Retinal pigment epithelial cell (primary cell): ENCODE data around the gene FTO.

Experiments
- DNase-seq: peaks from one replicate; pipeline ENCODE4 v3.0.0-alpha.2; 2010; ENCODE audit warnings: low read depth
- H3K4me3 ChIP-seq: 2 replicates; pipeline ENCODE4 v1.5.1; 2011; ENCODE audit warnings: mild to moderate bottlenecking, low read length, control low read depth, moderate library complexity
- CTCF ChIP-seq: conservative IDR thresholded peaks from 2 replicates; pipeline ENCODE4 v1.5.1; 2011; ENCODE audit warnings: low read depth, low read length, control low read depth, inconsistent platforms

Gene FTO

GRCh38 chr16:53980675-53981074, 276.7 kb downstream of the FTO start:
- DNase-seq: no peak
- TF ChIP-seq CTCF: no peak
- H3K4me3 ChIP-seq: no peak overlapping the region

GRCh38 chr16:53982631-53983042, 278.7 kb downstream of the FTO start:
- no peak for TF ChIP-seq CTCF
- DNase-seq: no peak
- H3K4me3 ChIP-seq: no peak overlapping the region

DNA sequence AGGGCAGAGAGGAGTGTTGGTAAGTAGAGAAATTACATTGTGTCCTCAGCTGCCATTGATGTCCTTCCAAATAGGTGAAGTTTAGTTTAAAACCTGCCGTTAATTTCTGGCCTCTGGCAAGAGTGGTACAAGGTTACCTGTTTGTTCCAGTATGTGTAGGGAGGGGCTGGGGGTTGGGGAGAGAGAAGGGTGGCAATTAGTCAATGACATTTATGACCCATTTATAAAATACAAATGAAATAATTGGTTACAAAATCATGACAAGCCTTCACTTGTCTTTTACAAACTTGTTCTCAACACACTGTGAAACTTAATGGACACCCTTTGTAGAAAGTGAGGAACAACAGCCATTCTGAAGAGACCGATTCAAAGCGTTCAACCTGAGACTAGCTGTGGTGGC, 281.0 kb downstream of the FTO start:
- DNase-seq: no peak
- H3K4me3 ChIP-seq: no peak overlapping the region
- TF ChIP-seq CTCF: no peak

DNA sequence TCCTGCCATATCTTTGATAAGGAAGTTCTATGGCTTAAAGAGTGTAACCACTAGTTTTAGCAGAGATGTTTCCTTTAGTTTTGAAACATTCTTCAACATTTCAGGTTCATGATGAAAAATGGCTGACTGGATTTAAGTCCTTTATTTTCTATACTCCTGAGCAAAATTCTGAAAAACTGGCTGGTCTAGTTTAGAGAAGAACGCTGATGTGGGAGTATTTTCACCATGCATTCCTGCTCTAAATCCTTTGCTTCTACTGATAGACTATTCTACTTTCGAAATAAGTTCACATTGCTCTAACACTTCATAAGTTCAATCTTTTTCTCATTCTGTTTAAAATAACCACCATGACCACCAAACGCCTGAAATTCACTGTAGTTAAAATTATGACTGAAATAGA, 281.9 kb downstream of the FTO start:
- no peak overlapping the region for H3K4me3 ChIP-seq
- DNase-seq: no peak
- no peak for TF ChIP-seq CTCF

GRCh38 chr16:53986793-53987192, 282.8 kb downstream of the FTO start:
- H3K4me3 ChIP-seq: no peak overlapping the region
- no peak for DNase-seq
- TF ChIP-seq CTCF: no peak

GRCh38 chr16:53988136-53988535, 284.2 kb downstream of the FTO start:
- no peak for DNase-seq
- no peak overlapping the region for H3K4me3 ChIP-seq
- no peak for TF ChIP-seq CTCF

- no peak for DNase-seq
- H3K4me3 ChIP-seq: no peak overlapping the region
- TF ChIP-seq CTCF: no peak
Observed at GRCh38 chr16:53989597-53989996, 285.6 kb downstream of the FTO start.
